HL-60 (cell line): ENCODE measurements around the gene KY.

Experiments
- DNase-seq, 2 experiments: peaks; one replicate each; pipeline ENCODE4 v3.0.0-alpha.2; 2010 to 2020; ENCODE audit warnings: low read depth in 1 of 2, low spot score in 1 of 2
- H3K27ac ChIP-seq: fragments of 250-450 bp; sonication (Bioruptor Pico); replicated peaks from 2 replicates; pipeline ENCODE4 v1.5.1; 2020; ENCODE audit warnings: mild to moderate bottlenecking, moderate library complexity
- H3K27me3 ChIP-seq: fragments of 250-450 bp; sonication (Bioruptor Pico); 2 replicates; pipeline ENCODE4 v1.5.1; 2021; ENCODE audit warnings: mild to moderate bottlenecking, moderate library complexity; ENCODE audit not compliant: insufficient read depth, poor library complexity, severe bottlenecking
- H3K4me3 ChIP-seq: replicated peaks from 2 replicates; pipeline ENCODE4 v1.5.1; 2011; ENCODE audit warnings: mild to moderate bottlenecking, control low read depth, low read length; ENCODE audit not compliant: insufficient read depth
- GABPA ChIP-seq: IDR thresholded peaks from 2 replicates; pipeline ENCODE4 v1.6.1; 2012; ENCODE audit warnings: low read depth
- POLR2AphosphoS5 ChIP-seq: IDR thresholded peaks from 2 replicates; pipeline ENCODE4 v1.6.1; 2012; ENCODE audit warnings: low read depth
- SPI1 ChIP-seq: IDR thresholded peaks from 2 replicates; pipeline ENCODE4 v1.6.1; 2012; ENCODE audit warnings: low read depth, mild to moderate bottlenecking, borderline replicate concordance
- TF ChIP-seq, protein P1 (sequence below): IDR thresholded peaks from one replicate; pipeline ENCODE4 v1.5.1; 2011; ENCODE audit warnings: low read length, control low read depth, inconsistent platforms; ENCODE audit not compliant: insufficient read depth
- TF ChIP-seq, protein P2 (sequence below): IDR thresholded peaks from 2 replicates; pipeline ENCODE4 v1.6.1; 2012; ENCODE audit warnings: low read depth; ENCODE audit not compliant: insufficient replicate concordance

Gene KY

DNA sequence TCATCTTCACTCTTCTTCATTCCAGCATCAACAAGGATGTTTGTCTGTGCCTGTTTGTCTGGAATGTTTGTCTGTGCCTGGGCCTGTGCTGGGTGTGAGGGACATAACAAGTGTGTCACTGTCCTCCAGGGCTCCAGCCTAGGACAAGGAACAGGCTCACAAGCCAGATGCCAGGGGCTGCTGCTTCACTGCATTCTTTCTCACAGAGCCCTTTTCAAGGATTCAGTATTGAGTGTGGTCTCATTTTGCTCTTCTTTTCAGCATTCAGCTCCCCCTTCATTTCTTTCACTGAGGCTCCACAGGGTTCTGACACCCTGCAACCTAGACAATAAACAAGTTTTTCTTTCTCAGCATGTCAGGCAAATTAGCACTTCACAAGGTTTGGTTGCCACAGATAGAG lies 43.6 kb upstream of the KY start:
- no peak overlapping the region for H3K27ac ChIP-seq
- no peaks in the 10 kb centered on the region for H3K27me3 ChIP-seq
- no peak for TF ChIP-seq SPI1
- TF ChIP-seq, protein P1, sequence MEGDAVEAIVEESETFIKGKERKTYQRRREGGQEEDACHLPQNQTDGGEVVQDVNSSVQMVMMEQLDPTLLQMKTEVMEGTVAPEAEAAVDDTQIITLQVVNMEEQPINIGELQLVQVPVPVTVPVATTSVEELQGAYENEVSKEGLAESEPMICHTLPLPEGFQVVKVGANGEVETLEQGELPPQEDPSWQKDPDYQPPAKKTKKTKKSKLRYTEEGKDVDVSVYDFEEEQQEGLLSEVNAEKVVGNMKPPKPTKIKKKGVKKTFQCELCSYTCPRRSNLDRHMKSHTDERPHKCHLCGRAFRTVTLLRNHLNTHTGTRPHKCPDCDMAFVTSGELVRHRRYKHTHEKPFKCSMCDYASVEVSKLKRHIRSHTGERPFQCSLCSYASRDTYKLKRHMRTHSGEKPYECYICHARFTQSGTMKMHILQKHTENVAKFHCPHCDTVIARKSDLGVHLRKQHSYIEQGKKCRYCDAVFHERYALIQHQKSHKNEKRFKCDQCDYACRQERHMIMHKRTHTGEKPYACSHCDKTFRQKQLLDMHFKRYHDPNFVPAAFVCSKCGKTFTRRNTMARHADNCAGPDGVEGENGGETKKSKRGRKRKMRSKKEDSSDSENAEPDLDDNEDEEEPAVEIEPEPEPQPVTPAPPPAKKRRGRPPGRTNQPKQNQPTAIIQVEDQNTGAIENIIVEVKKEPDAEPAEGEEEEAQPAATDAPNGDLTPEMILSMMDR: no peak
- TF ChIP-seq POLR2AphosphoS5: no peak
- TF ChIP-seq, protein P2, sequence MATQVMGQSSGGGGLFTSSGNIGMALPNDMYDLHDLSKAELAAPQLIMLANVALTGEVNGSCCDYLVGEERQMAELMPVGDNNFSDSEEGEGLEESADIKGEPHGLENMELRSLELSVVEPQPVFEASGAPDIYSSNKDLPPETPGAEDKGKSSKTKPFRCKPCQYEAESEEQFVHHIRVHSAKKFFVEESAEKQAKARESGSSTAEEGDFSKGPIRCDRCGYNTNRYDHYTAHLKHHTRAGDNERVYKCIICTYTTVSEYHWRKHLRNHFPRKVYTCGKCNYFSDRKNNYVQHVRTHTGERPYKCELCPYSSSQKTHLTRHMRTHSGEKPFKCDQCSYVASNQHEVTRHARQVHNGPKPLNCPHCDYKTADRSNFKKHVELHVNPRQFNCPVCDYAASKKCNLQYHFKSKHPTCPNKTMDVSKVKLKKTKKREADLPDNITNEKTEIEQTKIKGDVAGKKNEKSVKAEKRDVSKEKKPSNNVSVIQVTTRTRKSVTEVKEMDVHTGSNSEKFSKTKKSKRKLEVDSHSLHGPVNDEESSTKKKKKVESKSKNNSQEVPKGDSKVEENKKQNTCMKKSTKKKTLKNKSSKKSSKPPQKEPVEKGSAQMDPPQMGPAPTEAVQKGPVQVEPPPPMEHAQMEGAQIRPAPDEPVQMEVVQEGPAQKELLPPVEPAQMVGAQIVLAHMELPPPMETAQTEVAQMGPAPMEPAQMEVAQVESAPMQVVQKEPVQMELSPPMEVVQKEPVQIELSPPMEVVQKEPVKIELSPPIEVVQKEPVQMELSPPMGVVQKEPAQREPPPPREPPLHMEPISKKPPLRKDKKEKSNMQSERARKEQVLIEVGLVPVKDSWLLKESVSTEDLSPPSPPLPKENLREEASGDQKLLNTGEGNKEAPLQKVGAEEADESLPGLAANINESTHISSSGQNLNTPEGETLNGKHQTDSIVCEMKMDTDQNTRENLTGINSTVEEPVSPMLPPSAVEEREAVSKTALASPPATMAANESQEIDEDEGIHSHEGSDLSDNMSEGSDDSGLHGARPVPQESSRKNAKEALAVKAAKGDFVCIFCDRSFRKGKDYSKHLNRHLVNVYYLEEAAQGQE: no peak
- no peak for TF ChIP-seq GABPA
- no peak overlapping the region for H3K4me3 ChIP-seq
- no peak for DNase-seq

DNA sequence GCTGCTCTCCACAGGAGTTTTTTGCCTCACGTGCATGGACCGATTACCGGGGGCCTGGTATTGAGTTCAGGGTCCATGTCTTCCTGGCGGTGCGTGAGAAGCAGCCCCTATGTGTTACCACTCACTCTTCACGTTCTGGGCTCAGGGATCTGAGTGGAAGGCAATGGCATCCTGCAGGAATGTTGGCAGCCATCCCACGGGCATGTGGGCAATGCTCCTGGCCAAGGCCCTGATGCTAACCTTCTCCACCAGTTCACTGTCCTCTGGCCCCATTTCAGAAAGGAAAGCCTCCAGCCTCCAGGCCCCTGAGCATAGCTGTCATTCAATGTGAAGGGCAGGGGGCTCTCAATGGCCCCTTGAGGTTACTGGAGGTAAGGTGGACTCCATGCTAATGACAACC lies 43.0 kb upstream of the KY start:
- TF ChIP-seq POLR2AphosphoS5: no peak
- TF ChIP-seq GABPA: no peak
- TF ChIP-seq, protein P2: no peak
- TF ChIP-seq, protein P1: no peak
- TF ChIP-seq SPI1: no peak
- H3K27me3 ChIP-seq: no peaks in the 10 kb centered on the region

DNA sequence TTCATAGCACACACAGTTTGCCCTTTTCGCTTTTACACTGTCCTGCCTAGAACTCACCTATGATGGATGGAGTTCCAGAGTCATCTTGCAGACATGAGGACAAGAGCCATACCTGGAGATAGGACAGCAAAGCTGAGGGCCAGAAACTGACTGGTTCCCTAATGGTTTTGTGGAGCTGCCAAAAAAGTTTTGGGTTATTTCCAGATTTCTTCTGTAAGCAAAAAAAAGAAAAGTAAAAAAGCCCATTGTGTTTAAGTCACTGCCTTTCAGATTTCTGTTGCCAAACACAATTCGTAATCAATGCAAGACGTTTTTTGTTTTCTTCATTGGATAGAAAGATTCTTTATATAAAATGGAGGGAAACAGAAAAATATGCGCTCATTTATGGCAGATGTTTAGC lies 42.4 kb upstream of the KY start:
- no peaks in the 10 kb centered on the region for H3K27me3 ChIP-seq
- no peak for TF ChIP-seq POLR2AphosphoS5
- TF ChIP-seq SPI1: no peak
- TF ChIP-seq, protein P2: no peak
- no peak for TF ChIP-seq GABPA
- TF ChIP-seq, protein P1: no peak

More for the DNA sequence above, 43.0 kb upstream of the KY start:
- Histone ChIP-seq H3K27ac (no peak overlapping the region), H3K4me3 (no peak overlapping the region)
- DNase-seq: no peak

More for the DNA sequence above, 42.4 kb upstream of the KY start:
- Histone ChIP-seq H3K4me3 (no peak overlapping the region), H3K27ac (no peak overlapping the region)
- DNase-seq: no peak
